Lung (tissue), 12 donors: ENCODE data around the gene ZHX3. TPM values are rescaled to one million over a fixed set of nuclear protein-coding genes. Genes with fewer than 3 reads are reported as not detected.

Experiments used
- ATAC-seq: fragments of 200-7000 bp; cut with Tn5 transposase; one replicate; pipeline ENCODE4 v1.9.1; 2020; ENCODE audit warnings: moderate number of reproducible peaks; ENCODE audit not compliant: insufficient read depth, low FRiP score
- DNase-seq, 3 donors: peaks; one replicate each; pipeline ENCODE4 v3.0.0-alpha.2; 2013 to 2017
- H3K27ac ChIP-seq, 2 donors: one replicate each; pipeline ENCODE4 v1.5.1; 2013; ENCODE audit warnings: mild to moderate bottlenecking in 2 of 2, moderate library complexity in 2 of 2, control low read depth in 1 of 2, inconsistent platforms in 1 of 2, low read depth in 1 of 2, low read length in 1 of 2
- H3K27me3 ChIP-seq, 3 donors: one replicate each; pipeline ENCODE4 v1.5.1; 2013; ENCODE audit warnings: low read length in 2 of 3; ENCODE audit not compliant: control insufficient read depth in 3 of 3, insufficient read depth in 3 of 3
- H3K36me3 ChIP-seq, 4 donors: one replicate each; pipeline ENCODE4 v1.5.1; 2013; ENCODE audit warnings: low read length in 4 of 4, mild to moderate bottlenecking in 1 of 4, moderate library complexity in 1 of 4; ENCODE audit not compliant: control insufficient read depth in 4 of 4, insufficient read depth in 4 of 4
- H3K4me1 ChIP-seq, 5 donors: one replicate each; pipeline ENCODE4 v1.5.1; 2013; ENCODE audit warnings: low read length in 5 of 5, mild to moderate bottlenecking in 2 of 5, moderate library complexity in 1 of 5; ENCODE audit not compliant: control insufficient read depth in 5 of 5, insufficient read depth in 5 of 5
- H3K4me3 ChIP-seq: one replicate; pipeline ENCODE4 v1.5.1; 2013; ENCODE audit warnings: mild to moderate bottlenecking, control low read depth, moderate library complexity
- H3K9ac ChIP-seq, 2 donors: one replicate each; pipeline ENCODE4 v1.5.1; 2013; ENCODE audit warnings: low read length in 2 of 2, control low read depth in 1 of 2; ENCODE audit not compliant: insufficient read depth in 1 of 2
- H3K9me3 ChIP-seq, 4 donors: one replicate each; pipeline ENCODE4 v1.5.1; 2013; ENCODE audit warnings: low read length in 3 of 4, mild to moderate bottlenecking in 1 of 4, moderate library complexity in 1 of 4; ENCODE audit not compliant: control insufficient read depth in 4 of 4, insufficient read depth in 3 of 4
- WGBS, 2 donors: extraction: QIAGEN DNeasy Blood & Tissue Kit; methylation state at CpG; one replicate each; pipeline ENCODE4 v1.1.7; 2013; 5-methylcytosine and 5-hydroxymethylcytosine counted together
- polyA plus RNA-seq, 2 donors: library from polyadenylated mRNA; stranded (reverse); fragments of 200-250 nt; gene quantifications; one replicate each; pipeline ENCODE4 v1.2.1, GENCODE V29; 2013
- total RNA-seq, 2 donors: library from RNA; depleted of rRNA in 1 of 2; stranded (reverse); fragments of >200 nt in 1 of 2; gene quantifications; one replicate each; pipeline ENCODE4 v1.2.1, GENCODE V29; 2014 to 2021
- TF ChIP-seq, protein P1 (sequence below): IDR thresholded peaks from 2 replicates; pipeline ENCODE4 v1.5.1; 2012; ENCODE audit warnings: mild to moderate bottlenecking; ENCODE audit errors: control extremely low read depth, extremely low read depth
- donor health status: control.
- donor health status: control.
- donor health status: Bipolar disorder and iron deficiency.
- donor health status: healthy.
- donor health status: DM: yes; HTN: yes; CAD: no.

ZHX3 gene
- total and polyA plus RNA-seq, 4 donors: 8.3 to 48.2 (median 18.0) TPM

DNA sequence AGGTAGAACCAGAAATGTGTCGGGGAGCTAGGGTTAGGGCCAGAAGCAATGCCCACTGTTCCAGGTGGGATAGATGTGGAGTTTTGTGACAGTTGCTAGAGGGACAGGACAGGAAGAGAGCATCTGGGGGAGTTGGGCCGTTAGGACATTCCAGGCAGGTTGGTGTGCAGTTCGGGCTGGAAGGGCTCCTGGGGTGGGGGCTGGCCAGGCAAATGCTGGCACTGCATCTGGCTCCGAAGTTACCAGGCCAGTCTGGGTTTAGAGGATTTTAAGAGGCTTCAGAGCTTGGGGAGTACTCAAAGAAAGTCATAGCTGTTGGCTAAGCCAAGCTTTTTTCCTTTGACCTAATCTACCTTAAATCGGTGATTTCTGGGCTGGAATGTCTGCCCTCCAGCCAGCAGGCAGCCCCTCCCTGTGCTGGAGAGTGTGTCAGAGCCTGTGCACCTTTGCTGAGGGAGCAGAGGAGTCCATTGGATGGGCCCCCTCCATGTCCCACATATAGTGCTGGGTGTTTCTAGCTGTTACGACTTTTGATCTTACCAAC, 159.4 kb downstream of the ZHX3 start:
- 75 to 88% methylated on average over 6 of the region's 6 CpGs for WGBS, 2 donors
- ATAC-seq (no peak), DNase-seq (no peak)
- Histone ChIP-seq H3K4me1 (peaks cover 0 to 47% (median 9%) of the 10 kb centered on the region in 5 donors), H3K9me3 (no peaks in the 10 kb centered on the region), H3K27ac (peak overlapping the region in 1 of 2 donors; percentile 37), H3K9ac (no peak overlapping the region), H3K27me3 (no peaks in the 10 kb centered on the region), H3K4me3 (no peak overlapping the region), H3K36me3 (peaks cover 0 to 21% (median 14%) of the 10 kb centered on the region in 4 donors)
- TF ChIP-seq, protein P1, sequence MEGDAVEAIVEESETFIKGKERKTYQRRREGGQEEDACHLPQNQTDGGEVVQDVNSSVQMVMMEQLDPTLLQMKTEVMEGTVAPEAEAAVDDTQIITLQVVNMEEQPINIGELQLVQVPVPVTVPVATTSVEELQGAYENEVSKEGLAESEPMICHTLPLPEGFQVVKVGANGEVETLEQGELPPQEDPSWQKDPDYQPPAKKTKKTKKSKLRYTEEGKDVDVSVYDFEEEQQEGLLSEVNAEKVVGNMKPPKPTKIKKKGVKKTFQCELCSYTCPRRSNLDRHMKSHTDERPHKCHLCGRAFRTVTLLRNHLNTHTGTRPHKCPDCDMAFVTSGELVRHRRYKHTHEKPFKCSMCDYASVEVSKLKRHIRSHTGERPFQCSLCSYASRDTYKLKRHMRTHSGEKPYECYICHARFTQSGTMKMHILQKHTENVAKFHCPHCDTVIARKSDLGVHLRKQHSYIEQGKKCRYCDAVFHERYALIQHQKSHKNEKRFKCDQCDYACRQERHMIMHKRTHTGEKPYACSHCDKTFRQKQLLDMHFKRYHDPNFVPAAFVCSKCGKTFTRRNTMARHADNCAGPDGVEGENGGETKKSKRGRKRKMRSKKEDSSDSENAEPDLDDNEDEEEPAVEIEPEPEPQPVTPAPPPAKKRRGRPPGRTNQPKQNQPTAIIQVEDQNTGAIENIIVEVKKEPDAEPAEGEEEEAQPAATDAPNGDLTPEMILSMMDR: no peak

DNA sequence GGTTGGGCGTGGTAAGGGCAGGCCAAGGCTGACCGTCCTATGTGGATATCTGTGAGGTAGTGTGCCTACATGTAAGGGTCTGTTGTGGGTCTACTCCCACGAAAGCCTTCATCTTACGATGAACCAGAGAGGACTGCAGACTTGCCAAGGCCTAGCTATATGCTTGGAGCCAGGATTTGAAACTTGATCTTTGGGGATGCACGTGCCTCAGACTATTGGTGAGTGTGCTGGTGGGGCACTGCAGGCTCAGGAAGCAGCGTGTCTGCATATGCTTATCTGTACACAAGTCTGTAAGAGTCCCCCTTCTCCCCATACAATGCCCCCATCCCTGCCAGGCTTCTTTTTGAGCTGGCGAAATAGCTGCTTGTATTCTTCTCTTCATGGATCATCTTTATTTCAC, 162.3 kb downstream of the ZHX3 start:
- Histone ChIP-seq H3K4me1 (peaks cover 0 to 56% (median 17%) of the 10 kb centered on the region in 5 donors), H3K27ac (peak overlapping the region in 1 of 2 donors; percentile 50), H3K27me3 (no peaks in the 10 kb centered on the region), H3K4me3 (no peak overlapping the region), H3K9ac (no peak overlapping the region), H3K36me3 (peaks cover 0 to 11% (median 8%) of the 10 kb centered on the region in 4 donors), H3K9me3 (no peaks in the 10 kb centered on the region)
- DNase-seq: no peak
- TF ChIP-seq, protein P1: no peak
- 80 to 83% methylated on average over 7 of the region's 7 CpGs for WGBS, 2 donors
- ATAC-seq: no peak

DNA sequence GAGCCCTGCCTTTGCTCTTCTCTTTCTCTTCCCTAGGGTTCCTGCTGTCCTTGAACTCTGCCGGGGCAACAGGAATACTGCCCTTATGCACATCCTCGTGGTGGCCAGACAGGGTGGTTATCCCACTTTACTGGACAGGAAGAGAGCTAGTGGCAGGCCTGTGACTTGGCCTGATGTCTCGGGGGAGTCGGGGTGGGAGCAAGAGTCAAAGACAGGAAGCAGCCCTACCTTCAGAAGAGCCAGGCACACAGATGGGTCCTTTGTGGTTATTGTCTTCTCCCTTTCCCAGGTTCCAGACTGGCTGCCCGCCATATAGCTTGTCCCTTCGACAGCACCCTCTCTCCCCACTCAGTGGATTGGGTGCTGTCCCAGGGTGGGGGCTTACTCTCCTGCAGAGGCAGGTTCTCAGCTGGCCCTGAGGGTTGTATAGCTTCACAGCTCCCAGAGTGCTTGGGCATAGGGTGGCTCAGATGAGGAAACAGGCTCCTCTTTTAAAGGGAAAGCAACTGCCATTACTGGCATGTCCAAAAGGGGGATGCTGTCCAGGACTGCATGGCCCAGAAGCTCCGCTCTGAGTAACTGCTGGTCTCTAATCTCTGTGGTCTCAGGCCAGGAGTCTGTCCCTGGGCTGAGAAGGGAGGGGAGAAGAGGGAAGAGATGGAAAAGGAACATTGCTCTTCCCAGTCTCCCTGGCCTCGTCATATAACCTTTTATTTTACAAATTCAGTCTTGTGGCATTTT, 162.9 kb downstream of the ZHX3 start:
- H3K9ac ChIP-seq: no peak overlapping the region
- H3K36me3 ChIP-seq: peaks cover 0 to 8% (median 3%) of the 10 kb centered on the region in 4 donors
- WGBS, 2 donors: 62 to 68% methylated on average over 8 of the region's 8 CpGs
- H3K4me1 ChIP-seq: peaks cover 0 to 60% (median 17%) of the 10 kb centered on the region in 5 donors
- ATAC-seq: no peak
- peak overlapping the region; percentile 42 to 50 for H3K27ac ChIP-seq
- TF ChIP-seq, protein P1: no peak
- H3K9me3 ChIP-seq: no peaks in the 10 kb centered on the region
- H3K27me3 ChIP-seq: no peaks in the 10 kb centered on the region
- DNase-seq: no peak
- H3K4me3 ChIP-seq: no peak overlapping the region
